Activated B cell treated with CpG ODN at 0.5 μM for 24 hours (primary cell): ENCODE results near the gene FBXO45. TPM values are rescaled to one million over a fixed set of nuclear protein-coding genes. Genes with fewer than 3 reads are reported as not detected.
"Not testable (repeated sequence)": the region's sequence is repeated elsewhere in the genome, so short reads cannot be mapped to it uniquely, and the experiment has no call there.

Experiments used
- ATAC-seq: fragments of 200-7000 bp; cut with Tn5 transposase; one replicate; pipeline ENCODE4 v1.10.0; 2021; ENCODE audit warnings: low read depth, mild to moderate bottlenecking, moderate library complexity
- CTCF ChIA-PET: fragments of 350-600 bp; sonication (Branson Sonifier 250); formaldehyde crosslinking; loops from one replicate; lab custom pipeline; 2021; ENCODE audit warnings: antibody characterized with exemption; lab: Charles Lee
- POLR2A ChIA-PET: fragments of 350-600 bp; sonication (Branson Sonifier 250); formaldehyde crosslinking; loops from one replicate; lab custom pipeline; 2021; ENCODE audit warnings: antibody characterized with exemption; lab: Charles Lee
- DNase-seq: peaks from one replicate; pipeline ENCODE4 v3.0.0; 2022
- H3K27ac Mint-ChIP-seq: one replicate; pipeline ENCODE4 v1.8.0; 2020; ENCODE audit warnings: mixed read lengths
- H3K27me3 Mint-ChIP-seq: one replicate; pipeline ENCODE4 v1.8.0; 2021; ENCODE audit warnings: mixed read lengths
- H3K36me3 Mint-ChIP-seq: one replicate; pipeline ENCODE4 v1.8.0; 2021; ENCODE audit warnings: low read depth, mixed read lengths
- H3K4me1 Mint-ChIP-seq: one replicate; pipeline ENCODE4 v1.8.0; 2021; ENCODE audit warnings: mixed read lengths
- H3K4me3 Mint-ChIP-seq: one replicate; pipeline ENCODE4 v1.8.0; 2020; ENCODE audit warnings: mild to moderate bottlenecking, mixed read lengths
- H3K9me3 Mint-ChIP-seq: one replicate; pipeline ENCODE4 v1.8.0; 2020; ENCODE audit warnings: mixed read lengths
- intact Hi-C: fragments of 100-400 bp; cut with micrococcal nuclease; formaldehyde crosslinking; loops from one replicate; pipeline ENCODE4 v1.15.1; 2024
- total RNA-seq: library from RNA; stranded (reverse); gene quantifications from 2 replicates; pipeline ENCODE4 v1.2.3, GENCODE V29; 2022
- TF ChIP-seq, protein P1 (sequence below): fragments of 200-600 bp; IDR thresholded peaks from one replicate; pipeline ENCODE4 v1.8.0; 2022; ENCODE audit warnings: antibody characterized with exemption, mild to moderate bottlenecking

The FBXO45 gene
- total RNA-seq, 1 donor from 2014 or later: 6.5 TPM

DNA sequence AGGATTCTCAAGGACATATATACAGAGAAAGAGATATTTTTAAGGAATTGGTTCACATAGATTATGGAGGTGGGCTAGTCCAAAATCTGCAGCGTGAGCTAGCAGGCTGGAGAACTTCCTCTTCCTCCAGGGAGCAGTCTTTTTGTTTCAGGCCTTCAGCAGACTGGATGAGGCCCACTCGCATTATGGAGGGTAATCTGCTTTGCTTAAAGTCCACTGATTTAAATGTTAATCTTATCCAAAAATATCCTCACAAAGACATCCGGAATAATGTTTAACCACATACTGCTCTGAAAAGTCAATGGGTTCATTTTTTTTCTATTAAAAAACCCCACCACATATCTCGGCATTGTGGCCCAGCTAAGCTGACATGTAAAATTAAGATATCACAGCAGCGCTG is 48.8 kb downstream of the FBXO45 start:
- H3K27me3 Mint-ChIP-seq: no peaks in the 10 kb centered on the region
- intact Hi-C loops: no loop called here
- ATAC-seq (no peak), DNase-seq (no peak)
- no peaks in the 10 kb centered on the region for H3K36me3 Mint-ChIP-seq
- POLR2A ChIA-PET: interaction anchor here (0.6 to 1.6 kb wide), 6 partner anchors 11 to 1843 kb away, joined by 3 to 6 read pairs (median 4); partner anchors contain the start of gene NRROS
- peaks cover 9% of the 10 kb centered on the region for H3K4me1 Mint-ChIP-seq
- H3K27ac Mint-ChIP-seq: no peak overlapping the region
- H3K4me3 Mint-ChIP-seq: no peak overlapping the region
- H3K9me3 Mint-ChIP-seq: no peaks in the 10 kb centered on the region
- TF ChIP-seq, protein P1, sequence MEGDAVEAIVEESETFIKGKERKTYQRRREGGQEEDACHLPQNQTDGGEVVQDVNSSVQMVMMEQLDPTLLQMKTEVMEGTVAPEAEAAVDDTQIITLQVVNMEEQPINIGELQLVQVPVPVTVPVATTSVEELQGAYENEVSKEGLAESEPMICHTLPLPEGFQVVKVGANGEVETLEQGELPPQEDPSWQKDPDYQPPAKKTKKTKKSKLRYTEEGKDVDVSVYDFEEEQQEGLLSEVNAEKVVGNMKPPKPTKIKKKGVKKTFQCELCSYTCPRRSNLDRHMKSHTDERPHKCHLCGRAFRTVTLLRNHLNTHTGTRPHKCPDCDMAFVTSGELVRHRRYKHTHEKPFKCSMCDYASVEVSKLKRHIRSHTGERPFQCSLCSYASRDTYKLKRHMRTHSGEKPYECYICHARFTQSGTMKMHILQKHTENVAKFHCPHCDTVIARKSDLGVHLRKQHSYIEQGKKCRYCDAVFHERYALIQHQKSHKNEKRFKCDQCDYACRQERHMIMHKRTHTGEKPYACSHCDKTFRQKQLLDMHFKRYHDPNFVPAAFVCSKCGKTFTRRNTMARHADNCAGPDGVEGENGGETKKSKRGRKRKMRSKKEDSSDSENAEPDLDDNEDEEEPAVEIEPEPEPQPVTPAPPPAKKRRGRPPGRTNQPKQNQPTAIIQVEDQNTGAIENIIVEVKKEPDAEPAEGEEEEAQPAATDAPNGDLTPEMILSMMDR: no peak
- CTCF ChIA-PET: no interaction called here

DNA sequence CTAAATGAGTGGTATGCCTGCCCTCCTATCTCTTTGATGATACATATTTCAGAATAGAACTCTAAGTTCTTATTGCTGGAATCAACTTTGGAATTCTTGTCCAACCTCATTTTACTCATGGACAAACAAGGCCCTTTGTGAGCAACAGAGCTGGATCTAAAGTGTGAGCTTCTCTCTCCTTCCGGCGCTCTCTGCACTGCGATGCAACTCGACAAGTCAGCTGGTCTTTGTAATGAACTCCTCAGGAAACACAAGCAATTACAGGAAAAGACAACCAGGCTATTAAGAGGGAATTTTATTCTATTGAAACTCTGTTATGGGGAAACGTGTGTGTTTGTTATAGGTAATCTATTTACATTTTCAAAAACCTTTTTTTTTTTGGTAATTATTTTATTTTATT is 50.8 kb downstream of the FBXO45 start:
- Mint-ChIP-seq H3K4me3 (no peak overlapping the region), H3K36me3 (no peaks in the 10 kb centered on the region), H3K9me3 (no peaks in the 10 kb centered on the region), H3K27me3 (no peaks in the 10 kb centered on the region), H3K4me1 (peaks cover 10% of the 10 kb centered on the region), H3K27ac (no peak overlapping the region)
- ChIA-PET POLR2A (interaction anchor here (0.7 to 2.6 kb wide), 2 partner anchors 20 to 342 kb away, joined by 3 to 7 read pairs; partner anchors contain the start of gene NRROS), CTCF (no interaction called here)
- TF ChIP-seq, protein P1: no peak
- intact Hi-C loops: no loop called here
- ATAC-seq: no peak
- no peak for DNase-seq

DNA sequence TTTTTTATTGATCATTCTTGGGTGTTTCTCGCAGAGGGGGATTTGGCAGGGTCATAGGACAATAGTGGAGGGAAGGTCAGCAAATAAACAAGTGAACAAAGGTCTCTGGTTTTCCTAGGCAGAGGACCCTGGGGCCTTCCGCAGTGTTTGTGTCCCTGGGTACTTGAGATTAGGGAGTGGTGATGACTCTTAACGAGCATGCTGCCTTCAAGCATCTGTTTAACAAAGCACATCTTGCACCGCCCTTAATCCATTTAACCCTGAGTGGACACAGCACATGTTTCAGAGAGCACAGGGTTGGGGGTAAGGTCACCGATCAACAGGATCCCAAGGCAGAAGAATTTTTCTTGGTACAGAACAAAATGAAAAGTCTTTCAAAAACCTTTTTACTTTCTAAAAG is 51.2 kb downstream of the FBXO45 start:
- H3K27me3 Mint-ChIP-seq, ATAC-seq, H3K36me3 Mint-ChIP-seq, H3K27ac Mint-ChIP-seq, CTCF ChIA-PET, H3K4me3 Mint-ChIP-seq, DNase-seq, H3K9me3 Mint-ChIP-seq, intact Hi-C loops: not testable (repeated sequence)
- H3K4me1 Mint-ChIP-seq: peaks cover 14% of the 10 kb centered on the region
- POLR2A ChIA-PET: interaction anchor here (0.7 to 2.6 kb wide), 2 partner anchors 20 to 341 kb away, joined by 3 to 7 read pairs; partner anchors contain the start of gene NRROS

DNA sequence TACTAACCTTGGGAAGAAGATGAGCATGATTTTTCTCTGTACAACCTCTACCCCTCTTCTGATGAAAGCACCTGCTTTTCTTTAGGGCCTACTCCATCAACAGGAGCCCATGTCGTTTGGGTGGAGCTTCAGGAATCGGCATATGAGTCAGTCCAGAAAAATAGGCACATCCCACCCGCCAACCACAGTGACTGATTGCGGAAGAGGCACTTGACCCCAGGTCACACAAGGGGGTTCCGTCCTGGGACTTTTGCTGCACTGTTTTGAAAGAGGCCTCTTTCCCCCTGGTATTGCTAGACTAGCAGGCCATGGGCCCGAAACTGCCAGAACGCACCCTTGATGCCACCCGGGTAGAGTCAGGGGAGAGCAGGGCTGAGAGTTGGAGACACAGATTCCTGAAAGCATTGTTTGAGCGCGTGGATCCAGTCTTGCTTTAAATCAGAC is 51.7 kb downstream of the FBXO45 start:
- Mint-ChIP-seq H3K9me3 (no peaks in the 10 kb centered on the region), H3K4me3 (no peak overlapping the region), H3K4me1 (peaks cover 20% of the 10 kb centered on the region), H3K27me3 (no peaks in the 10 kb centered on the region), H3K27ac (no peak overlapping the region), H3K36me3 (no peaks in the 10 kb centered on the region)
- no peak for ATAC-seq
- ChIA-PET POLR2A (interaction anchor here (2.6 kb wide), 1 partner anchor 19 kb away, joined by 7 read pairs; the partner anchor contains the start of gene NRROS), CTCF (no interaction called here)
- no peak for DNase-seq
- intact Hi-C loops: no loop called here
- TF ChIP-seq, protein P1: no peak

DNA sequence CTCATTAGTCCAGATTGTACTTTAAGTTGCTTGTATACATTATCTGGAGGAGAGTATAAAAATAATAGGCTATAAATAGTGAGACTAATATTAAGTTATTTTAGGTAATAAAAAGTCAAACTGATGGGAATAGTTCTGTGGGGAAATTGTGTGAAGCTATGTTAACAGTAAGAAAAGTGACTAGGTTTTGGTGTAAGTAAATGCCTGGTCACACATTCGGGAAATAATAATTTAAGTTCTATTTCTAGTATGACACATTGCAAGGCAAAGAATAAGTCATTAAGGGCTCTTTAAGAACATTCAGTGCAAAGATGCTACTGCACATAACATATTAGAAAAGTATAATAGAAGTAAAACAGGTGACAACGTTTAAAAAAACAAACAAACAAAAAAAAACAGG is 52.2 kb downstream of the FBXO45 start:
- Mint-ChIP-seq H3K27ac (no peak overlapping the region), H3K9me3 (no peaks in the 10 kb centered on the region), H3K27me3 (no peaks in the 10 kb centered on the region), H3K4me1 (peaks cover 23% of the 10 kb centered on the region), H3K4me3 (no peak overlapping the region), H3K36me3 (no peaks in the 10 kb centered on the region)
- CTCF ChIA-PET: no interaction called here
- intact Hi-C loops: no loop called here
- no peak for DNase-seq
- POLR2A ChIA-PET: interaction anchor here (1.4 to 2.6 kb wide), 2 partner anchors 19 to 50 kb away, joined by 3 to 7 read pairs; partner anchors contain the start of gene NRROS
- ATAC-seq: no peak
- TF ChIP-seq, protein P1: no peak
